ENCODE measurements around the gene MLPH.

The MLPH gene

GRCh38 chr2:237496428-237496827 is 9.4 kb downstream of the MLPH start:
- Histone ChIP-seq H4K8ac (ENCODE audit: low read depth, low read length) (no peak overlapping the region), H3K9ac (ENCODE audit: low read length) (no peak overlapping the region), H4K12ac (ENCODE audit: low read depth, low read length) (no peak overlapping the region), H3K27ac (ENCODE audit: low read depth, low read length) (no peak overlapping the region), H2AFZ (ENCODE audit: insufficient read depth, low read length, poor library complexity) (no peak overlapping the region), H3K18ac (ENCODE audit: low read length) (no peak overlapping the region), H3K4me3 (ENCODE audit: low read depth, low read length) (no peak overlapping the region), H2BK5ac (ENCODE audit: low read depth, low read length, poor library complexity) (no peak overlapping the region), H3K23ac (ENCODE audit: low read length) (no peak overlapping the region), H3K4me2 (ENCODE audit: low read length) (no peak overlapping the region), H3K4ac (ENCODE audit: low read depth, low read length) (no peak overlapping the region), H3K14ac (ENCODE audit: low read length) (no peak overlapping the region), H3K27me3 (ENCODE audit: insufficient read depth, low read length) (no peaks in the 10 kb centered on the region), H4K91ac (ENCODE audit: low read depth, low read length) (no peak overlapping the region), H3K9me3 (ENCODE audit: insufficient read depth, low read depth, low read length) (peaks cover 11% of the 10 kb centered on the region), H2BK120ac (ENCODE audit: insufficient read depth, low read length, poor library complexity) (no peak overlapping the region), H3K36me3 (ENCODE audit: control insufficient read depth in 1 of 2, insufficient read depth in 2 of 2, low read length in 2 of 2) (peaks cover 1 to 2% of the 10 kb centered on the region in 2 experiments), H3K4me1 (ENCODE audit: control insufficient read depth in 1 of 2, insufficient read depth in 2 of 2, low read length in 2 of 2) (peaks cover 15 to 18% of the 10 kb centered on the region in 2 experiments), H3K79me1 (ENCODE audit: low read length) (peaks cover 4% of the 10 kb centered on the region), H2BK12ac (ENCODE audit: low read length) (no peak overlapping the region), H2AK5ac (ENCODE audit: low read length) (no peak overlapping the region), H3K79me2 (ENCODE audit: control insufficient read depth, insufficient read depth, low read length, poor library complexity) (no peaks in the 10 kb centered on the region)
- DNase-seq = no peak
- WGBS (ENCODE audit: extremely low coverage, insufficient coverage, insufficient read length) = no CpG with 5 or more reads among the region's 8 CpGs

GRCh38 chr2:237497009-237497837 is 10.2 kb downstream of the MLPH start:
- no peak overlapping the region for H4K8ac ChIP-seq (ENCODE audit: low read depth, low read length)
- no peak overlapping the region for H2BK5ac ChIP-seq (ENCODE audit: low read depth, low read length, poor library complexity)
- H3K18ac ChIP-seq (ENCODE audit: low read length) = no peak overlapping the region
- no CpG with 5 or more reads among the region's 23 CpGs for WGBS (ENCODE audit: extremely low coverage, insufficient coverage, insufficient read length)
- H3K9me3 ChIP-seq (ENCODE audit: insufficient read depth, low read depth, low read length) = peaks cover 4% of the 10 kb centered on the region
- H3K14ac ChIP-seq (ENCODE audit: low read length) = no peak overlapping the region
- H2BK12ac ChIP-seq (ENCODE audit: low read length) = no peak overlapping the region
- H3K4me1 ChIP-seq (ENCODE audit: control insufficient read depth in 1 of 2, insufficient read depth in 2 of 2, low read length in 2 of 2) = peaks cover 15 to 19% of the 10 kb centered on the region in 2 experiments
- H3K36me3 ChIP-seq (ENCODE audit: control insufficient read depth in 1 of 2, insufficient read depth in 2 of 2, low read length in 2 of 2) = no peaks in the 10 kb centered on the region
- no peak overlapping the region for H4K12ac ChIP-seq (ENCODE audit: low read depth, low read length)
- H3K23ac ChIP-seq (ENCODE audit: low read length) = no peak overlapping the region
- no peaks in the 10 kb centered on the region for H3K27me3 ChIP-seq (ENCODE audit: insufficient read depth, low read length)
- no peaks in the 10 kb centered on the region for H3K79me2 ChIP-seq (ENCODE audit: control insufficient read depth, insufficient read depth, low read length, poor library complexity)
- no peak overlapping the region for H3K27ac ChIP-seq (ENCODE audit: low read depth, low read length)
- no peak overlapping the region for H3K4ac ChIP-seq (ENCODE audit: low read depth, low read length)
- H2AK5ac ChIP-seq (ENCODE audit: low read length) = no peak overlapping the region
- H4K91ac ChIP-seq (ENCODE audit: low read depth, low read length) = no peak overlapping the region
- no peak overlapping the region for H2BK120ac ChIP-seq (ENCODE audit: insufficient read depth, low read length, poor library complexity)
- H2AFZ ChIP-seq (ENCODE audit: insufficient read depth, low read length, poor library complexity) = no peak overlapping the region
- H3K4me3 ChIP-seq (ENCODE audit: low read depth, low read length) = no peak overlapping the region
- peaks cover 4% of the 10 kb centered on the region for H3K79me1 ChIP-seq (ENCODE audit: low read length)
- no peak for DNase-seq
- H3K9ac ChIP-seq (ENCODE audit: low read length) = no peak overlapping the region
- H3K4me2 ChIP-seq (ENCODE audit: low read length) = no peak overlapping the region

GRCh38 chr2:237497838-237498186 is 10.8 kb downstream of the MLPH start:
- no peak overlapping the region for H2BK12ac ChIP-seq (ENCODE audit: low read length)
- DNase-seq = peak in 1 of 2 donors; percentile 9
- no peak overlapping the region for H3K4me3 ChIP-seq (ENCODE audit: low read depth, low read length)
- H4K8ac ChIP-seq (ENCODE audit: low read depth, low read length) = no peak overlapping the region
- H2AK5ac ChIP-seq (ENCODE audit: low read length) = no peak overlapping the region
- H2BK5ac ChIP-seq (ENCODE audit: low read depth, low read length, poor library complexity) = no peak overlapping the region
- H3K18ac ChIP-seq (ENCODE audit: low read length) = no peak overlapping the region
- WGBS (ENCODE audit: extremely low coverage, insufficient coverage, insufficient read length) = no CpG with 5 or more reads among the region's 10 CpGs
- H3K79me1 ChIP-seq (ENCODE audit: low read length) = peaks cover 4% of the 10 kb centered on the region
- H3K27me3 ChIP-seq (ENCODE audit: insufficient read depth, low read length) = no peaks in the 10 kb centered on the region
- no peaks in the 10 kb centered on the region for H3K9me3 ChIP-seq (ENCODE audit: insufficient read depth, low read depth, low read length)
- H3K27ac ChIP-seq (ENCODE audit: low read depth, low read length) = no peak overlapping the region
- no peak overlapping the region for H3K4ac ChIP-seq (ENCODE audit: low read depth, low read length)
- no peak overlapping the region for H2BK120ac ChIP-seq (ENCODE audit: insufficient read depth, low read length, poor library complexity)
- H2AFZ ChIP-seq (ENCODE audit: insufficient read depth, low read length, poor library complexity) = no peak overlapping the region
- no peak overlapping the region for H3K4me2 ChIP-seq (ENCODE audit: low read length)
- no peak overlapping the region for H3K23ac ChIP-seq (ENCODE audit: low read length)
- H4K12ac ChIP-seq (ENCODE audit: low read depth, low read length) = no peak overlapping the region
- no peak overlapping the region for H4K91ac ChIP-seq (ENCODE audit: low read depth, low read length)
- H3K4me1 ChIP-seq (ENCODE audit: control insufficient read depth in 1 of 2, insufficient read depth in 2 of 2, low read length in 2 of 2) = peaks cover 19 to 20% of the 10 kb centered on the region in 2 experiments
- no peaks in the 10 kb centered on the region for H3K79me2 ChIP-seq (ENCODE audit: control insufficient read depth, insufficient read depth, low read length, poor library complexity)
- H3K36me3 ChIP-seq (ENCODE audit: control insufficient read depth in 1 of 2, insufficient read depth in 2 of 2, low read length in 2 of 2) = no peaks in the 10 kb centered on the region
- no peak overlapping the region for H3K14ac ChIP-seq (ENCODE audit: low read length)
- H3K9ac ChIP-seq (ENCODE audit: low read length) = no peak overlapping the region

- no peaks in the 10 kb centered on the region for H3K36me3 ChIP-seq (ENCODE audit: control insufficient read depth in 1 of 2, insufficient read depth in 2 of 2, low read length in 2 of 2)
- H2BK120ac ChIP-seq (ENCODE audit: insufficient read depth, low read length, poor library complexity) = no peak overlapping the region
- no peak overlapping the region for H3K4me2 ChIP-seq (ENCODE audit: low read length)
- no peaks in the 10 kb centered on the region for H3K27me3 ChIP-seq (ENCODE audit: insufficient read depth, low read length)
- H3K4ac ChIP-seq (ENCODE audit: low read depth, low read length) = no peak overlapping the region
- peaks cover 19 to 20% of the 10 kb centered on the region in 2 experiments for H3K4me1 ChIP-seq (ENCODE audit: control insufficient read depth in 1 of 2, insufficient read depth in 2 of 2, low read length in 2 of 2)
- no peak overlapping the region for H3K18ac ChIP-seq (ENCODE audit: low read length)
- H3K27ac ChIP-seq (ENCODE audit: low read depth, low read length) = no peak overlapping the region
- H3K9ac ChIP-seq (ENCODE audit: low read length) = no peak overlapping the region
- H2AFZ ChIP-seq (ENCODE audit: insufficient read depth, low read length, poor library complexity) = no peak overlapping the region
- H3K23ac ChIP-seq (ENCODE audit: low read length) = no peak overlapping the region
- no peak overlapping the region for H4K91ac ChIP-seq (ENCODE audit: low read depth, low read length)
- no peak overlapping the region for H4K12ac ChIP-seq (ENCODE audit: low read depth, low read length)
- H2BK5ac ChIP-seq (ENCODE audit: low read depth, low read length, poor library complexity) = no peak overlapping the region
- H2BK12ac ChIP-seq (ENCODE audit: low read length) = no peak overlapping the region
- H3K79me2 ChIP-seq (ENCODE audit: control insufficient read depth, insufficient read depth, low read length, poor library complexity) = no peaks in the 10 kb centered on the region
- H3K9me3 ChIP-seq (ENCODE audit: insufficient read depth, low read depth, low read length) = no peaks in the 10 kb centered on the region
- no peak overlapping the region for H3K4me3 ChIP-seq (ENCODE audit: low read depth, low read length)
- no peak overlapping the region for H2AK5ac ChIP-seq (ENCODE audit: low read length)
- no peak overlapping the region for H4K8ac ChIP-seq (ENCODE audit: low read depth, low read length)
- no peak for DNase-seq
- H3K14ac ChIP-seq (ENCODE audit: low read length) = no peak overlapping the region
- H3K79me1 ChIP-seq (ENCODE audit: low read length) = peaks cover 4% of the 10 kb centered on the region
- no CpG with 5 or more reads among the region's 11 CpGs for WGBS (ENCODE audit: extremely low coverage, insufficient coverage, insufficient read length)
Measured at GRCh38 chr2:237498341-237498740, 11.3 kb downstream of the MLPH start.
